ENCODE data around the gene UMAD1.

The UMAD1 gene

GRCh38 chr7:7883394-7883793, 242.8 kb downstream of the UMAD1 start:
- DNase-seq (ENCODE audit: low spot score): no peak

GRCh38 chr7:7884855-7885254, 244.3 kb downstream of the UMAD1 start:
- peak; percentile 22 for DNase-seq (ENCODE audit: low spot score)

- DNase-seq (ENCODE audit: low spot score): no peak
Observed at GRCh38 chr7:7889791-7890568, 249.4 kb downstream of the UMAD1 start.

GRCh38 chr7:7895004-7895650, 254.6 kb downstream of the UMAD1 start:
- no peak for DNase-seq (ENCODE audit: low spot score)

- no peak for DNase-seq (ENCODE audit: low spot score)
Observed at GRCh38 chr7:7895754-7896153, 255.2 kb downstream of the UMAD1 start.

GRCh38 chr7:7897509-7897908, 257.0 kb downstream of the UMAD1 start:
- DNase-seq (ENCODE audit: low spot score): no peak

- DNase-seq (ENCODE audit: low spot score): no peak
Observed at GRCh38 chr7:7897949-7898515, 257.5 kb downstream of the UMAD1 start.

GRCh38 chr7:7902845-7903244, 262.3 kb downstream of the UMAD1 start:
- DNase-seq (ENCODE audit: low spot score): no peak

GRCh38 chr7:7907306-7907705, 266.8 kb downstream of the UMAD1 start:
- DNase-seq (ENCODE audit: low spot score): no peak

- no peak for DNase-seq (ENCODE audit: low spot score)
Observed at GRCh38 chr7:7908622-7909145, 268.1 kb downstream of the UMAD1 start.

GRCh38 chr7:7909376-7909775, 268.8 kb downstream of the UMAD1 start:
- DNase-seq (ENCODE audit: low spot score): no peak

- DNase-seq (ENCODE audit: low spot score): no peak
Observed at GRCh38 chr7:7911369-7912123, 271.0 kb downstream of the UMAD1 start.

- no peak for DNase-seq (ENCODE audit: low spot score)
Observed at GRCh38 chr7:7912937-7913336, 272.4 kb downstream of the UMAD1 start.

- no peak for DNase-seq (ENCODE audit: low spot score)
Observed at GRCh38 chr7:7913504-7913903, 273.0 kb downstream of the UMAD1 start.

- no peak for DNase-seq (ENCODE audit: low spot score)
Observed at GRCh38 chr7:7914547-7914946, 274.0 kb downstream of the UMAD1 start.

GRCh38 chr7:7916064-7916463, 275.5 kb downstream of the UMAD1 start:
- no peak for DNase-seq (ENCODE audit: low spot score)

- no peak for DNase-seq (ENCODE audit: low spot score)
Observed at GRCh38 chr7:7917593-7917992, 277.0 kb downstream of the UMAD1 start.

GRCh38 chr7:7918736-7919448, 278.3 kb downstream of the UMAD1 start:
- no peak for DNase-seq (ENCODE audit: low spot score)

- DNase-seq (ENCODE audit: low spot score): no peak
Observed at GRCh38 chr7:7919449-7919945, 278.9 kb downstream of the UMAD1 start.

- DNase-seq (ENCODE audit: low spot score): no peak
Observed at GRCh38 chr7:7920056-7920455, 279.5 kb downstream of the UMAD1 start.

GRCh38 chr7:7920481-7920880, 279.9 kb downstream of the UMAD1 start:
- no peak for DNase-seq (ENCODE audit: low spot score)

- DNase-seq (ENCODE audit: low spot score): no peak
Observed at GRCh38 chr7:7921830-7922229, 281.3 kb downstream of the UMAD1 start.
